BLaER1 treated with 17β-estradiol and CSF1 and Interleukin-3, amounts not matched to agents 10 nM and 100 nM (cell line): ENCODE measurements around the gene RPL37A.
A peak's percentile ranks its signal among the peaks of the same experiment; 100 is the strongest.

Source experiments
- H3K27ac ChIP-seq, 11 experiments: shearing (Covaris generic); formaldehyde crosslinking; 2 replicates each; pipeline ENCODE4 v1.8.1; 2022
- H3K27me3 ChIP-seq, 11 experiments: shearing (Covaris generic); formaldehyde crosslinking; 2 replicates each; pipeline ENCODE4 v1.8.1; 2022
- H3K36me3 ChIP-seq, 11 experiments: shearing (Covaris generic); formaldehyde crosslinking; 2 replicates each; pipeline ENCODE4 v1.8.1; 2022
- H3K4me1 ChIP-seq, 10 experiments: shearing (Covaris generic); formaldehyde crosslinking; 2 replicates each; pipeline ENCODE4 v1.8.1; 2022
- H3K4me2 ChIP-seq, 11 experiments: shearing (Covaris generic); formaldehyde crosslinking; 2 replicates each; pipeline ENCODE4 v1.8.1; 2022
- H3K4me3 ChIP-seq, 10 experiments: shearing (Covaris generic); formaldehyde crosslinking; 2 replicates each; pipeline ENCODE4 v1.8.1; 2022
- H3K9ac ChIP-seq, 11 experiments: shearing (Covaris generic); formaldehyde crosslinking; 2 replicates each; pipeline ENCODE4 v1.8.1; 2022
- H3K9me3 ChIP-seq, 11 experiments: shearing (Covaris generic); formaldehyde crosslinking; replicated peaks in 1 of 11; 2 replicates each; pipeline ENCODE4 v1.8.1; 2022
- H4K20me1 ChIP-seq, 11 experiments: shearing (Covaris generic); formaldehyde crosslinking; 2 replicates each; pipeline ENCODE4 v1.8.1; 2022
- Cebpa-rat ChIP-seq, 11 experiments: shearing (Covaris generic); IDR thresholded peaks; 2 replicates each; pipeline ENCODE4 v1.8.1; 2022

The RPL37A gene

DNA sequence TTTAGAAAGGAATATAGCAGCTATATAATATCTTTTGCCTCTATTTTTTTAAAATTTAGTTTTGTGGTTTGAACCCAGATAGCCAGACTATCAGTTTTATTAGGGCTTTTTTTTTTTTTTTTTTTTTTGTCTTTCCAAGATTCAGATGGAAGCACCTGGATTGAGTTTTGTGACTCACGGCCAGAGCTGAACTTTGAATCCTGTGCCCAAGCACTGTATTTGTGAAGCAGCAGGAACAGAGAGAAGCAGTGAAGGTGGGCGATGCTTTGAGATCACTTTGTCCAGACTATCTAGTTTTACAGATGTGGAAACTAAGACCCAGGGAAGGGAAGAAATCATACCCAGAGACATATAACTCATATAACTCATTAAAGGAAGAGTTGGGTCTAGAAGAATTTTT lies 33.9 kb downstream of the RPL37A start:
- no peak overlapping the region for H3K27ac ChIP-seq
- no peak overlapping the region for H3K9ac ChIP-seq
- no peaks in the 10 kb centered on the region for H3K36me3 ChIP-seq
- no peak for TF ChIP-seq Cebpa-rat (IDR thresholded peaks at IDR 0.05)
- no peaks in the 10 kb centered on the region for H4K20me1 ChIP-seq
- no peaks in the 10 kb centered on the region for H3K9me3 ChIP-seq
- H3K27me3 ChIP-seq = no peaks in the 10 kb centered on the region
- H3K4me3 ChIP-seq = no peak overlapping the region
- H3K4me1 ChIP-seq = peaks cover 6 to 13% (median 9%) of the 10 kb centered on the region in 10 experiments; a peak in 16 of 20 replicates
- H3K4me2 ChIP-seq = no peak overlapping the region

DNA sequence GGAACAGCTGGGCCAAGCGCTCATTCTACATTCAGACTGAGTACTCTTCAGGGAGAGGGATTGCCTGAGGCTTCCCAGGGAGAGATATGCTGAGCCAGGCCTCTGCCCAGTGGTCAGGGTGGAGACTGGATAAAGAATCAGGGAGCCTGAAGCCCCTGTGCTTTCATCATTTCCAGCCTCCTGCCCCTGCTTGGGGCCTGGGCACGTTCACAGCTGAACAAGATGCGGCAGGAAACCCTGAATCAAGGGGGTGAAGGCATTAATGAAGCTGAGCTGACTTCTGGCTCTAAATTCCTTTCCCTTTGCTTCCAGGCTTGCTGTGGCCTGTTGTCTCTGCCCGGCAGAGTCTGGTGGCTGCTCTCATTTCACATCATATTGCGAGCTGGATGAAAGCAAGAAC lies 35.0 kb downstream of the RPL37A start:
- TF ChIP-seq Cebpa-rat (IDR thresholded peaks at IDR 0.05) = no peak
- no peaks in the 10 kb centered on the region for H3K36me3 ChIP-seq
- H3K4me1 ChIP-seq = peaks cover 6 to 13% (median 9%) of the 10 kb centered on the region in 10 experiments; a peak in 16 of 20 replicates
- H3K9ac ChIP-seq = no peak overlapping the region
- H3K4me2 ChIP-seq = no peak overlapping the region
- H3K9me3 ChIP-seq = no peaks in the 10 kb centered on the region
- no peaks in the 10 kb centered on the region for H3K27me3 ChIP-seq
- no peak overlapping the region for H3K4me3 ChIP-seq
- no peak overlapping the region for H3K27ac ChIP-seq
- H4K20me1 ChIP-seq = no peaks in the 10 kb centered on the region

DNA sequence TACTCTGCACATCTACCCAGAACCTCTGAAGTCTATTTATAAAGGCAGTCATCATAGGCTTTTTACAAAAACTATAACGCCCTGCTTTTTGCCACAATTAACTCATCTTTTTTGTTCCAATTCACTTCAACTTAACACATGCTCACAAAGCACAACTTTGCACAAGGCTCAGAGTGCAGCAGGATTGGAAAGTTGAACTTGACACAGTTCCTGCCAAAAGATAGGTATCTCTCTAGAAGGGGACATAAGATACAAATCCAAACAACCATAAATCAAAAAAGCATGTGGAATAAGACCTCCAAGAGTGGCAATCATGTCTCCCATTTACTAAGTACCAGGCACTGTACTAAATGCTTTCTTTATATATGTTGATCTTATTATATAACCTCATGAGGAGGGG lies 36.2 kb downstream of the RPL37A start:
- Histone ChIP-seq H3K4me1 (peaks cover 10 to 15% (median 13%) of the 10 kb centered on the region in 10 experiments), H3K4me3 (no peak overlapping the region), H3K27ac (no peak overlapping the region), H3K27me3 (no peaks in the 10 kb centered on the region), H3K9me3 (no peaks in the 10 kb centered on the region; a peak in 1 of 22 replicates), H4K20me1 (no peaks in the 10 kb centered on the region), H3K9ac (no peak overlapping the region), H3K36me3 (no peaks in the 10 kb centered on the region), H3K4me2 (no peak overlapping the region)
- TF ChIP-seq Cebpa-rat (IDR thresholded peaks at IDR 0.05) = no peak

DNA sequence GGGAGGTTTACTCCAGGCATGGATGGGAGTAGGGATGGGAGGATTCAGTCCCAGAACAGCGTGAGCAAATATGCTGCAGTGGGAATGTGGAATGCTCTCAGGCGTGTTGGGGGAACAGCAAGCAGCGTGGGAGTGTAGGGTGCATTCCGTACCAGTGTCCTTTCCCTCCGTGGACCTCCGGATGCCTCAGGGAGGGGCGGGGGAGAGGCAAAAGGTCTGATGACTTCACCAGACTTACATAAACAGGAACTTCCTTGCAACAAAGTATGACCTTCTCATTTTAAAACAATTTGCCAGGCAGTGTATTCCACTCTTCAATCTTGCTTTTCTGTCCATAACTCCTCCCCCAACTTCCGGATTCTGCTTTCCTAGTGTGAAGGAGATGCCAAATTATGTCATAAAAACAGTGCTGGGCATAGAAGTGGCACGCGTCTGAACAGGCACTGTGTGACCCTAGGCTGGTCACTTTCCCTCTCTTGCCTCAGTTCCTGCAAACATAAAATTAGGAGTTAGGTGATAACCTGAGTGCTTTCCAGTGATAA lies 36.9 kb downstream of the RPL37A start:
- no peaks in the 10 kb centered on the region; a peak in 1 of 22 replicates for H3K9me3 ChIP-seq
- H3K36me3 ChIP-seq = no peaks in the 10 kb centered on the region
- no peaks in the 10 kb centered on the region for H3K27me3 ChIP-seq
- no peak overlapping the region for H3K27ac ChIP-seq
- TF ChIP-seq Cebpa-rat (IDR thresholded peaks at IDR 0.05) = no peak
- H3K9ac ChIP-seq = no peak overlapping the region
- H3K4me2 ChIP-seq = peak overlapping the region in 10 of 11 experiments; percentile 7 to 72 (median 42); a peak in 15 of 22 replicates
- no peaks in the 10 kb centered on the region for H4K20me1 ChIP-seq
- peaks cover 12 to 22% (median 19%) of the 10 kb centered on the region in 10 experiments for H3K4me1 ChIP-seq
- no peak overlapping the region for H3K4me3 ChIP-seq

DNA sequence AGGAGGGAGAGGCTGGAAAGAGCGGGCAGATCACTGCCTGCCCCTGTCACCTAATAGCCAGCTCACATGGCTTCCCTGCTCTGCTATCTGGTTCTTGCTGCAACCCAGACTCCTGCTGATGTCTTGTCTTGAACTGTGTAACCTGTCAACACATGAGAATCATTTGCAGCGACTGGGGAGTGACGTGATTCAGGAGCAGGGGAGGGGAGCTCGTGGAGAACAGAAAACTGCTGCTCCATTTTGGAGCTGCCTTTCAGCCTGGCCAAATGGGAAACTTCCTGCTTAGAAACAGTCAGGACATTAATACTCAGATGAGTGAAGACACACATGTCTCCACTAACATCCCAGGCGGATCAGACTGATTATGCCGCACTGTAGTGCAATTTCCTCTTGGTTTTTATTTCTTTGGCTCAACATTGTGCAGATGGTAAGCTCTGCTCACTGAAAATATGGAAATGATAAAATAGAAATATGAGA lies 38.1 kb downstream of the RPL37A start:
- no peak overlapping the region for H3K4me2 ChIP-seq
- no peaks in the 10 kb centered on the region for H3K36me3 ChIP-seq
- no peak overlapping the region for H3K9ac ChIP-seq
- H4K20me1 ChIP-seq = no peaks in the 10 kb centered on the region
- no peak for TF ChIP-seq Cebpa-rat (IDR thresholded peaks at IDR 0.05)
- no peak overlapping the region for H3K27ac ChIP-seq
- no peaks in the 10 kb centered on the region; a peak in 1 of 22 replicates for H3K9me3 ChIP-seq
- peaks cover 12 to 24% (median 19%) of the 10 kb centered on the region in 10 experiments for H3K4me1 ChIP-seq
- no peaks in the 10 kb centered on the region for H3K27me3 ChIP-seq
- no peak overlapping the region for H3K4me3 ChIP-seq

DNA sequence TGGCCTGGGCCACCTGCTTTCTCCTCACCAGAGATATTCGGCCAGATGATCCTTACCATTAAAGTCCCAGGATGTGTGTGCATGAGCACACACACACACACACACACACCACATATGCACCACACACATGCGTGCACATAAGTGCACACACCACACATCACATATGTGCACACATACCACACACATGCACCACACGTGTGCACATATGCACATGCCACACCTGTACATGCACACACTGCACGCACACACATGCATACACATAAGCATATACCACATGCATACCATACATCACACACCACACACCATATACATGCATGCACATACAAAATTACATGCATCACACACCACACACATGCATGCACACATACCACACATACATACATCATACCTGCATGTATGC lies 38.7 kb downstream of the RPL37A start:
- TF ChIP-seq Cebpa-rat (IDR thresholded peaks at IDR 0.05) = no peak
- H3K4me3 ChIP-seq = no peak overlapping the region
- H3K9ac ChIP-seq = no peak overlapping the region
- H3K27ac ChIP-seq = no peak overlapping the region
- H3K27me3 ChIP-seq = no peaks in the 10 kb centered on the region
- no peaks in the 10 kb centered on the region; a peak in 1 of 22 replicates for H3K9me3 ChIP-seq
- H4K20me1 ChIP-seq = no peaks in the 10 kb centered on the region
- H3K4me1 ChIP-seq = peaks cover 12 to 24% (median 19%) of the 10 kb centered on the region in 10 experiments
- no peak overlapping the region for H3K4me2 ChIP-seq
- no peaks in the 10 kb centered on the region for H3K36me3 ChIP-seq

DNA sequence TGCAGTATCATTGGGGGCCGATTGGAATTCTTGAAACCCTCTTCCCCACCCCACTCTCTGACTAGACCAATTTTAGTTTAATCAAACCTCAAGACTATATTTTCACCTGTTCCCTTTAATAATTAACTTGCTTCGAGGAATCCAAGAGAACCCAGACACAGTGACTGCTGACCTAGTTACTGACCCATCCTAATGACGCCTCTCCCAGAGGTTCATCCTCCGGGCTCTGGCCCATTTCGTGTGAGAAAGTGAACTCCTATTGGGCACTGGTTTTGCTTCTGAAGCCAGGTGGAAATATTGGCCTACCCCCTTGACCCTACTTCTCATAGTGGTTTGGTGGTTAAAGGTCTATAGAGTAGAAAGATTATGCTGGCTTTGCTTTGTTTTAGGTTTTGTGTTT lies 39.9 kb downstream of the RPL37A start:
- Histone ChIP-seq H3K4me3 (no peak overlapping the region), H3K27ac (no peak overlapping the region), H3K36me3 (no peaks in the 10 kb centered on the region), H3K4me2 (no peak overlapping the region), H3K4me1 (peaks cover 12 to 24% (median 19%) of the 10 kb centered on the region in 10 experiments), H3K9ac (no peak overlapping the region), H3K27me3 (no peaks in the 10 kb centered on the region), H3K9me3 (no peaks in the 10 kb centered on the region; a peak in 1 of 22 replicates), H4K20me1 (no peaks in the 10 kb centered on the region; a peak in 1 of 22 replicates)
- no peak for TF ChIP-seq Cebpa-rat (IDR thresholded peaks at IDR 0.05)

DNA sequence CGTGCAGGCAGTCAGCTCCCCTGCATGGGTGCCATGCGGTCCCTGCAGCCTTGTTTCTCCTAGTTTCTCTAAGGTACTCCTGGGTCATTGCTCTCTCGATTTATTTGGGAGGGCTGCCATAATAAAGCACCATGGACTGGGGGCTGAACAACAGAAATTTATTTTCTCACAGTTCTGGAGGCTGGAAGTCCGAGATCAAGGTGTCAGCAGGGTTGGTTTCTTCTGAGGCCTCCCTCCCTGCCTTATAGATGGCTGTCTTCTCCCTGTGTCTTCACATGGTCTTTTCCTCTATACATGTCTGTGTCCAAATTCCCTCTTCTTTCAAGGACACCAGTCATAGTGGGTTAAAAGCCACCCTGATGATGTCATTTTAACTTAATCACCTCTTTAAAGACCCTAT lies 40.5 kb downstream of the RPL37A start:
- no peaks in the 10 kb centered on the region for H3K36me3 ChIP-seq
- no peaks in the 10 kb centered on the region for H3K27me3 ChIP-seq
- no peak overlapping the region for H3K9ac ChIP-seq
- no peak overlapping the region for H3K27ac ChIP-seq
- peaks cover 12 to 24% (median 19%) of the 10 kb centered on the region in 10 experiments for H3K4me1 ChIP-seq
- no peaks in the 10 kb centered on the region; a peak in 1 of 22 replicates for H4K20me1 ChIP-seq
- no peak overlapping the region for H3K4me3 ChIP-seq
- no peak overlapping the region; a peak in 2 of 22 replicates for H3K4me2 ChIP-seq
- TF ChIP-seq Cebpa-rat (IDR thresholded peaks at IDR 0.05) = no peak
- no peaks in the 10 kb centered on the region; a peak in 1 of 22 replicates for H3K9me3 ChIP-seq

DNA sequence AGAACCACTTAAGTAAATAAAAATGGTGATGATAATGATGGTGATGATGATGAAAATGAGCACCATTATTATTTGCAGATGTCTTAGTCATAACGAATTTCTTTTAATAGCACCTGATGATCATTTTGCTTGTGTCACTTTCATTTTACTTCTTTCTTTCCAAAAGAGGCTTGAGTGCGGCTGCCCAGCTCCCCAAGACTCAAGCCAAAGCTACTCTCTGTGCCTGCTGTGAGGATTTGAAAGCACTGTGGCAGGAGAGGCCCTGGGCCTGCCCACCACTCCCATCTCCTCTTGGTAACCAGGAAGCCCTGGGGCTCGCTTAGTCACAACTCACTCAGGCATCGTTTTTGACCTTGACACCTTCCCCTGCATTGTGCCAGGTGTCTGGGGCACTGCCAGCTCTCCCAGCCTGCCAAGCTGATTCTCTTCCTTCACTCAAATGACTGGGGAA lies 41.2 kb downstream of the RPL37A start:
- Histone ChIP-seq H3K9ac (no peak overlapping the region), H3K4me1 (peaks cover 12 to 24% (median 19%) of the 10 kb centered on the region in 10 experiments), H3K4me2 (peak overlapping the region in 9 of 11 experiments; percentile 30 to 68 (median 52); a peak in 17 of 22 replicates)

DNA sequence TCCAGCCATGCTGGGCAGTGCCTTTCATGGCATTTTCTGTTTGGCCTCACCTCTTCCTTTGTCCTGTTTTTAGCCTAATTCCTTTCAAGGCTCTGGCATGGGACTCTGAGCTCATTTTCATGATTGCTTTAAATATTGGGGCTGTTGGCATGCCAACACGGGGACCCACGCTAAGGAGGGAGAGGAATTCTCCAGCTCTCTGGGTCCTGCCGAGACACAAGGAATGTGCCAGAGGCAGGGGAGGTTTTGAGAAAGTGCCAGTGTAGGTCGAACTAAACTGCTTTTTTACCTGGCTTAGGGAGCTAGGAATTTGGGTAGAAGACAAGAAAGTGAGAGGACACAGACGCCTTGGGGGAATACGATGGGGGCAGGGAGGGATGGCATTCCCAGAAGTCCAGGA lies 42.3 kb downstream of the RPL37A start:
- no peak for TF ChIP-seq Cebpa-rat (IDR thresholded peaks at IDR 0.05)

More for the DNA sequence above, 41.2 kb downstream of the RPL37A start:
- Histone ChIP-seq H3K9me3 (no peaks in the 10 kb centered on the region; a peak in 1 of 22 replicates), H3K36me3 (no peaks in the 10 kb centered on the region), H3K27ac (no peak overlapping the region), H3K27me3 (0 out of 22 replicates have a peak, but pooled peaks cover 0 to 4% (median 0%) of the 10 kb centered on the region in 11 experiments), H4K20me1 (no peaks in the 10 kb centered on the region; a peak in 1 of 22 replicates), H3K4me3 (no peak overlapping the region)
- TF ChIP-seq Cebpa-rat (IDR thresholded peaks at IDR 0.05) = no peak

More for the DNA sequence above, 42.3 kb downstream of the RPL37A start:
- Histone ChIP-seq H3K9me3 (no peaks in the 10 kb centered on the region; a peak in 1 of 22 replicates), H3K4me2 (peak overlapping the region in 1 of 11 experiments; percentile 68; a peak in 1 of 22 replicates), H3K27ac (no peak overlapping the region), H3K9ac (no peak overlapping the region), H3K4me1 (peaks cover 3 to 16% (median 12%) of the 10 kb centered on the region in 10 experiments), H3K27me3 (peaks cover 0 to 10% (median 0%) of the 10 kb centered on the region in 11 experiments; a peak in 2 of 22 replicates), H3K4me3 (no peak overlapping the region), H4K20me1 (no peaks in the 10 kb centered on the region; a peak in 1 of 22 replicates), H3K36me3 (no peaks in the 10 kb centered on the region)
